Heart left ventricle (tissue), 13 donors: Measurements from ENCODE around the gene RNF31.

Experiments used
- CTCF ChIP-seq, 12 donors: fragments of 200-600 bp; sonication (generic) in 4 of 12; IDR thresholded peaks; one replicate each; pipeline versions ENCODE4 v1.5.0 to v1.8.0; 2018 to 2022; ENCODE audit warnings: antibody characterized with exemption in 12 of 12, mild to moderate bottlenecking in 5 of 12
- POLR2A ChIP-seq, 2 donors: fragments of 450-650 bp; IDR thresholded peaks; one replicate each; pipeline ENCODE4 v1.6.1; 2017; ENCODE audit warnings: antibody characterized with exemption in 2 of 2, mild to moderate bottlenecking in 2 of 2, moderate library complexity in 2 of 2
- donor health status: ischemic (EF 13 %, LVEDD 7.1; RV severe dilation, severe dysfunction).
- donor health status: DM: no; HTN: yes; CAD: no.
- donor health status: DM: no; HTN: no; CAD: no.
- donor health status: ischemic (EF 25% LVEDD 6.9; RV normal size, moderate dysfunction).
- donor health status: ischemic (EF 25% LVEDD 5.7; RV mildly dilated, moderate dysfunction).
- donor health status: ischemic (EF 35%, LVEDD 5.7; RV mildly dilated, moderate dysfunction).
- donor health status: nonischemic (EF 11% LVEDD 7.7; RV severe dilation, severe dysfunction).
- donor health status: DM: yes; HTN: yes; CAD: no.
- donor health status: PGD.
- donor health status: ischemic (EF 29% LVEDD 5.4; RV normal size, mild dysfunction).
- donor health status: nonischemic (EF 23%, LVEDD 6.1; RV moderate dilation, normal function).

DNA sequence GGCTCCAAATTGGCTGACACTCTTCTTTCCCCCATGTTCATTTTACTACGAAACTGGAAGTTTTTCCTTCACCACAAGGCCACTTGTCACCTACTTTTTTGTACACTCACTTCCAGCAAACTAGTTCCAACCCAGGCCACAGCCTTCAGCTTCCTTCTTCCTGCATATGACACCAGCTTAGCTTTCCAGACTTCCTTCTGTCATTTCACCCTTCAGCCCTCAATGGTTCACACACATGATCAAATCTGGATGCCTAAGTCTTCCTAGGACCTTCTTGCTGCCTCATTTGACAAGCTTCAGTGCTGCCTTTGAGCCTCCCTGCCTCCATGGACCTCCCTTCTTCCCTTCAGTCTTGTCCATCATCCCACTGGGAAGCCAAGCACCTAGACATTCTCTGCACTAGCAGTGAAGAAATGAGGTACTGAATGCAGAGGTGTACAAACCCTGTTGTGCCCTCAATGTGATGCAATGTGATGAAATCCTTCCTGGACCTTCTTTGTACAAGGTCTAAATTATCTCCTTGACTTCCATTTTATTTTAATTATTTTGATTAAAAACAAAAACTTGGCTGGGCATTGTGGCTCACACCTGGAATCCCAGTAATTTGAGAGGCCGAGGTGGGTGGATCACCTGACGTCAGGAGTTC, 20.3 kb downstream of the RNF31 start:
- no peak for TF ChIP-seq CTCF (IDR thresholded peaks at IDR 0.05)
- TF ChIP-seq POLR2A (IDR thresholded peaks at IDR 0.05), result no peak
